Activated CD4-positive, alpha-beta T cell treated with anti-CD3 and anti-CD28 coated beads, Interleukin-2, amount 50 U/mL, for 16 hours (primary cell): ENCODE measurements around the gene ARHGAP32.
"Not testable (repeated sequence)": the region's sequence is repeated elsewhere in the genome, so short reads cannot be mapped to it uniquely, and the experiment has no call there.

ENCODE experiments used
- DNase-seq: peaks from one replicate; pipeline ENCODE4 v3.0.0-alpha.2; 2020

Gene ARHGAP32

GRCh38 chr11:129018991-129019390 lies 173.1 kb downstream of the ARHGAP32 start:
- no peak for DNase-seq

- DNase-seq, result no peak
These were observed 174.0 kb downstream of the ARHGAP32 start for GRCh38 chr11:129018126-129018525.

GRCh38 chr11:129013737-129014475 lies 178.2 kb downstream of the ARHGAP32 start:
- DNase-seq, result no peak

- no peak for DNase-seq
These were observed 179.2 kb downstream of the ARHGAP32 start for GRCh38 chr11:129012880-129013279.

- DNase-seq, result no peak
These were observed 186.0 kb downstream of the ARHGAP32 start for GRCh38 chr11:129006161-129006560.

GRCh38 chr11:128999165-128999564 lies 193.0 kb downstream of the ARHGAP32 start:
- DNase-seq, result not testable (repeated sequence)

- DNase-seq, result no peak
These were observed 203.7 kb downstream of the ARHGAP32 start for GRCh38 chr11:128988242-128988970.

GRCh38 chr11:128985880-128986279 lies 206.2 kb downstream of the ARHGAP32 start:
- peak; percentile 16 for DNase-seq

- DNase-seq, result no peak
These were observed 209.1 kb downstream of the ARHGAP32 start for GRCh38 chr11:128983023-128983422.

- no peak for DNase-seq
These were observed 210.9 kb downstream of the ARHGAP32 start for GRCh38 chr11:128981254-128981653.

GRCh38 chr11:128970598-128971190 lies 221.4 kb downstream of the ARHGAP32 start:
- DNase-seq, result peak; percentile 32

GRCh38 chr11:128968916-128969315 lies 223.2 kb downstream of the ARHGAP32 start:
- no peak for DNase-seq

- DNase-seq, result no peak
These were observed 224.5 kb downstream of the ARHGAP32 start for GRCh38 chr11:128967578-128967977.

- peak; percentile 66 for DNase-seq
These were observed 226.6 kb downstream of the ARHGAP32 start for GRCh38 chr11:128965485-128965884.

- DNase-seq, result no peak
These were observed 227.6 kb downstream of the ARHGAP32 start for GRCh38 chr11:128964463-128964930.

GRCh38 chr11:128963744-128964325 lies 228.3 kb downstream of the ARHGAP32 start:
- peak; percentile 81 for DNase-seq

- DNase-seq, result no peak
These were observed 229.2 kb downstream of the ARHGAP32 start for GRCh38 chr11:128962896-128963295.

- peak; percentile 44 for DNase-seq
These were observed 230.5 kb downstream of the ARHGAP32 start for GRCh38 chr11:128961645-128962044.

- no peak for DNase-seq
These were observed 235.0 kb downstream of the ARHGAP32 start for GRCh38 chr11:128957202-128957482.

GRCh38 chr11:128956401-128957201 lies 235.5 kb downstream of the ARHGAP32 start:
- DNase-seq, result peak; percentile 47

GRCh38 chr11:128955636-128956035 lies 236.5 kb downstream of the ARHGAP32 start:
- DNase-seq, result no peak

GRCh38 chr11:128953151-128953550 lies 239.0 kb downstream of the ARHGAP32 start:
- no peak for DNase-seq
